ENCODE data around the gene FNDC3A.

Gene FNDC3A

DNA sequence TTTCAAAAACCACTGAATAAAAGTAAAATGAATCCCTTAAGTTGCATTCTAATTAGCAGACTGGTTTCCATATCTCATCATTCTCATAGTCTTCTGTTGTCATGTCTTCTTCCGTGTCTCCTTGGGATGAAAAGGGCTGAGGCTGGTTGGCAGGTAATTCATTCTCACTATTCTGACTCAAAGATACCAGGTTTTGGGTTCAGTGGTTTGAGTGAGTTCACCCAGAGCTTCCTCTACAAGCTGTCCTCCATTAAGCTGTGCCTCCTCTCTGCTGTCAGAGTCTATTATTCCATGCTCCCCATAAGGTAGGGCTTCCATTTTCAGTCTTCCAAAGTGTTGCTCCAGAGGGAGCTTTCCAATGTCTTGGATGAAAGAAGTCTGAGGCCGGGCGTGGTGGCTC lies 68.3 kb downstream of the FNDC3A start:
- TF ChIP-seq EP300 (IDR thresholded peaks at IDR 0.05; ENCODE audit: borderline replicate concordance) (no peak), CREB1 (IDR thresholded peaks at IDR 0.05; ENCODE audit: low read depth) (no peak), TEAD4 (IDR thresholded peaks at IDR 0.05) (no peak), TAF1 (IDR thresholded peaks at IDR 0.05; ENCODE audit: low read depth) (no peak), FOXM1 (IDR thresholded peaks at IDR 0.05; ENCODE audit: borderline replicate concordance, low read depth) (no peak), ZBTB7A (IDR thresholded peaks at IDR 0.05; ENCODE audit: low read depth) (no peak), EGR1 (IDR thresholded peaks at IDR 0.05) (no peak), CEBPB (IDR thresholded peaks at IDR 0.05) (no peak), NFIC (IDR thresholded peaks at IDR 0.05) (no peak), TCF12 (IDR thresholded peaks at IDR 0.05; ENCODE audit: low read depth) (no peak), RAD21 (IDR thresholded peaks at IDR 0.05; ENCODE audit: low read depth) (no peak)
- TF ChIP-seq, protein P1, sequence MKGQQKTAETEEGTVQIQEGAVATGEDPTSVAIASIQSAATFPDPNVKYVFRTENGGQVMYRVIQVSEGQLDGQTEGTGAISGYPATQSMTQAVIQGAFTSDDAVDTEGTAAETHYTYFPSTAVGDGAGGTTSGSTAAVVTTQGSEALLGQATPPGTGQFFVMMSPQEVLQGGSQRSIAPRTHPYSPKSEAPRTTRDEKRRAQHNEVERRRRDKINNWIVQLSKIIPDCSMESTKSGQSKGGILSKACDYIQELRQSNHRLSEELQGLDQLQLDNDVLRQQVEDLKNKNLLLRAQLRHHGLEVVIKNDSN (IDR thresholded peaks at IDR 0.05), result no peak
- TF ChIP-seq, protein P2, sequence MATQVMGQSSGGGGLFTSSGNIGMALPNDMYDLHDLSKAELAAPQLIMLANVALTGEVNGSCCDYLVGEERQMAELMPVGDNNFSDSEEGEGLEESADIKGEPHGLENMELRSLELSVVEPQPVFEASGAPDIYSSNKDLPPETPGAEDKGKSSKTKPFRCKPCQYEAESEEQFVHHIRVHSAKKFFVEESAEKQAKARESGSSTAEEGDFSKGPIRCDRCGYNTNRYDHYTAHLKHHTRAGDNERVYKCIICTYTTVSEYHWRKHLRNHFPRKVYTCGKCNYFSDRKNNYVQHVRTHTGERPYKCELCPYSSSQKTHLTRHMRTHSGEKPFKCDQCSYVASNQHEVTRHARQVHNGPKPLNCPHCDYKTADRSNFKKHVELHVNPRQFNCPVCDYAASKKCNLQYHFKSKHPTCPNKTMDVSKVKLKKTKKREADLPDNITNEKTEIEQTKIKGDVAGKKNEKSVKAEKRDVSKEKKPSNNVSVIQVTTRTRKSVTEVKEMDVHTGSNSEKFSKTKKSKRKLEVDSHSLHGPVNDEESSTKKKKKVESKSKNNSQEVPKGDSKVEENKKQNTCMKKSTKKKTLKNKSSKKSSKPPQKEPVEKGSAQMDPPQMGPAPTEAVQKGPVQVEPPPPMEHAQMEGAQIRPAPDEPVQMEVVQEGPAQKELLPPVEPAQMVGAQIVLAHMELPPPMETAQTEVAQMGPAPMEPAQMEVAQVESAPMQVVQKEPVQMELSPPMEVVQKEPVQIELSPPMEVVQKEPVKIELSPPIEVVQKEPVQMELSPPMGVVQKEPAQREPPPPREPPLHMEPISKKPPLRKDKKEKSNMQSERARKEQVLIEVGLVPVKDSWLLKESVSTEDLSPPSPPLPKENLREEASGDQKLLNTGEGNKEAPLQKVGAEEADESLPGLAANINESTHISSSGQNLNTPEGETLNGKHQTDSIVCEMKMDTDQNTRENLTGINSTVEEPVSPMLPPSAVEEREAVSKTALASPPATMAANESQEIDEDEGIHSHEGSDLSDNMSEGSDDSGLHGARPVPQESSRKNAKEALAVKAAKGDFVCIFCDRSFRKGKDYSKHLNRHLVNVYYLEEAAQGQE (IDR thresholded peaks at IDR 0.05; ENCODE audit: low read depth), result no peak

DNA sequence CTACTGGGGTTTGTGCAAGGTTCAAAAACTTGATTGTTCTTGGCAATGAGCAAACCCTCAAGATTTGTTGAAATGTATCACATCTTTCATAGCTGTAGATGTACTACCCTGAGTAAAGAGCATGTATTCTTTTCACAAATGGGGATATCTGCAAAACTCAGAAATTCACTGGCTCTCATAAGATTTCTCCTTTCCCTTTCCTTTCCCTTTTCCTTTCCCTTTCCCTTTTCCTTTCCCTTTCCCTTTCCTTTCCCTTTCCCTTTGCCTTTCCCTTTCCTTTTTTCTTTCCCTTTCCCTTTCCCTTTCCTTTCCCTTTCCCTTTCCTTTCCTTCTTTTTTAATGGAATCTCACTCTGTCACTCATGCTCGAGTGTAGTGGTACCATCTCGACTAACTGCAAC lies 69.1 kb downstream of the FNDC3A start:
- no peak for TF ChIP-seq EP300 (IDR thresholded peaks at IDR 0.05; ENCODE audit: borderline replicate concordance)

DNA sequence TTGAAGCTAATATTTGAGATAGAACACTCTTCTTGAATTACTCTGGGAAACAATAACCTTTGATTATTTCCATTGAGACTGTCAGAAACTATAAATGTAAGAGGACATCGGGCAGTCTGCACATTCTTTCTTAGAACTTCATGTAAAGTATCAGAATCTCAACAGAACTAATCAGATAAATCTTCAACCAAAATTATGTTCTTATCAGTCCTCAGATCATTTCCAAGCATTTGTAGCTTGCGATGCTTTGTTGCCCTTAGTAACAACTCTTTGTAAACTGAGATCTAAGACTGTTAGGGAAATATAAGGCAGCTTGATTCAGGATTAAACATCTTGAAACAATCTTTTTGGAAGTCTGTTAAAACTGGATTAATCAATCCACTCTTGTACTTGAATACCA lies 70.3 kb downstream of the FNDC3A start:
- TF ChIP-seq NFIC (IDR thresholded peaks at IDR 0.05) (no peak), CEBPB (IDR thresholded peaks at IDR 0.05) (no peak), TEAD4 (IDR thresholded peaks at IDR 0.05) (no peak), TCF12 (IDR thresholded peaks at IDR 0.05; ENCODE audit: low read depth) (no peak), TAF1 (IDR thresholded peaks at IDR 0.05; ENCODE audit: low read depth) (no peak), CREB1 (IDR thresholded peaks at IDR 0.05; ENCODE audit: low read depth) (no peak)

DNA sequence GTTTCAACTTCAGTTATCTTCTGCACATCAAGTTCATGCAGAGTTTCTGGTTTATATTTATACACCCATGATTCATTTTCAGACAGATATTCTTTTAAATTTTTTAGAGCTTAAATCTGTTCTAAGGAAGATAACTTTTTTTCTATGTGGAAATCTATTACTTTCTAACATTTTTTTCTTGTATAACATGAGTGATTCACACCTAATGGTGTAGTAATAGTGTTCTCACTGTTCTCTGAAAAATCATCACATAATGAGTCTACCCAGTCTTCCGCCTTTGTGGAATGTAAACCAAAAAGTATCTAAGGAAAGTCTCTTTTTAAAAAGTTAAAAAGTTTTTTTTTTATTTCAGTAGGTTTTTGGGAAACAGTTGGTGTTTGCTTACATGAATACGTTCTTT lies 70.8 kb downstream of the FNDC3A start:
- TF ChIP-seq FOXM1 (IDR thresholded peaks at IDR 0.05; ENCODE audit: borderline replicate concordance, low read depth), result no peak
- no peak for TF ChIP-seq YY1 (IDR thresholded peaks at IDR 0.05; ENCODE audit: low read depth)
- TF ChIP-seq TCF12 (IDR thresholded peaks at IDR 0.05; ENCODE audit: low read depth), result no peak
- TF ChIP-seq EP300 (IDR thresholded peaks at IDR 0.05; ENCODE audit: borderline replicate concordance), result no peak
- TF ChIP-seq CEBPB (IDR thresholded peaks at IDR 0.05), result no peak
- TF ChIP-seq, protein P2 (IDR thresholded peaks at IDR 0.05; ENCODE audit: low read depth), result no peak
- TF ChIP-seq RAD21 (IDR thresholded peaks at IDR 0.05; ENCODE audit: low read depth), result no peak
- no peak for TF ChIP-seq ZBTB7A (IDR thresholded peaks at IDR 0.05; ENCODE audit: low read depth)
- TF ChIP-seq EGR1 (IDR thresholded peaks at IDR 0.05), result no peak
- TF ChIP-seq, protein P3, sequence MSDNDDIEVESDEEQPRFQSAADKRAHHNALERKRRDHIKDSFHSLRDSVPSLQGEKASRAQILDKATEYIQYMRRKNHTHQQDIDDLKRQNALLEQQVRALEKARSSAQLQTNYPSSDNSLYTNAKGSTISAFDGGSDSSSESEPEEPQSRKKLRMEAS (IDR thresholded peaks at IDR 0.05), result no peak
- TF ChIP-seq TEAD4 (IDR thresholded peaks at IDR 0.05), result no peak
- no peak for TF ChIP-seq TAF1 (IDR thresholded peaks at IDR 0.05; ENCODE audit: low read depth)
- TF ChIP-seq NFIC (IDR thresholded peaks at IDR 0.05), result no peak
- TF ChIP-seq, protein P1 (IDR thresholded peaks at IDR 0.05), result no peak
- no peak for TF ChIP-seq CREB1 (IDR thresholded peaks at IDR 0.05; ENCODE audit: low read depth)

DNA sequence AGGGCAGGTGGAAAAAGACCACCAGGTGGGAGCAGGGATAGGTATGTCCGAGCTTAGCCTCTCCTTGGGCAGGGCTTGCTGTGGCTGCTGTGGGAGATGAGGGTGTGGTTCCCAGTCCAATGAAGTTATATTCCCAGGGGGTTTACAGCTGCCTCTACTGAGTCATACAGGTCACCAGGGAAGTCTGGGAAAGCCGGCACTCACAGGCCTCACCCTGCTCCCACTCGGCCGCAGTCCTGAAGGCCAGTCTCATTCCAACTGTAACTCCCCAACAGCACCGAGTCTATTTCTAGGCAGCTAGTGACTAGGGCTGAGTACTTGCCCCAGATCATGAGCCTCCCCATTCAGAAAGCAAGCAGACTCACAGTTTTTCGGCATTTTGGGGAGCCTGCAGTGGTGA lies 77.1 kb downstream of the FNDC3A start:
- TF ChIP-seq, protein P2 (IDR thresholded peaks at IDR 0.05; ENCODE audit: low read depth), result no peak
- TF ChIP-seq EP300 (IDR thresholded peaks at IDR 0.05; ENCODE audit: borderline replicate concordance) (no peak), TAF1 (IDR thresholded peaks at IDR 0.05; ENCODE audit: low read depth) (no peak), RAD21 (IDR thresholded peaks at IDR 0.05; ENCODE audit: low read depth) (no peak), TCF12 (IDR thresholded peaks at IDR 0.05; ENCODE audit: low read depth) (no peak), ZBTB7A (IDR thresholded peaks at IDR 0.05; ENCODE audit: low read depth) (no peak), YY1 (IDR thresholded peaks at IDR 0.05; ENCODE audit: low read depth) (no peak), NFIC (IDR thresholded peaks at IDR 0.05) (no peak), CEBPB (IDR thresholded peaks at IDR 0.05) (no peak), TEAD4 (IDR thresholded peaks at IDR 0.05) (no peak)
- TF ChIP-seq, protein P3 (IDR thresholded peaks at IDR 0.05), result no peak
